ENCODE data around the gene CASP7.

- TF ChIP-seq YY1 (IDR thresholded peaks at IDR 0.05; ENCODE audit: low read depth, low read length) (no peak), POLR2A (IDR thresholded peaks at IDR 0.05; ENCODE audit: control extremely low read depth in 1 of 2, low read depth in 2 of 2, low read length in 2 of 2) (no peak), SUZ12 (IDR thresholded peaks at IDR 0.05; ENCODE audit: low read length) (no peak), TAF1 (IDR thresholded peaks at IDR 0.05; ENCODE audit: low read depth, low read length) (no peak), POLR2AphosphoS5 (IDR thresholded peaks at IDR 0.05; ENCODE audit: low read depth, low read length) (no peak), CBX8 (IDR thresholded peaks at IDR 0.05; ENCODE audit: borderline replicate concordance, low read depth, low read length) (no peak)
- TF ChIP-seq, protein P1, sequence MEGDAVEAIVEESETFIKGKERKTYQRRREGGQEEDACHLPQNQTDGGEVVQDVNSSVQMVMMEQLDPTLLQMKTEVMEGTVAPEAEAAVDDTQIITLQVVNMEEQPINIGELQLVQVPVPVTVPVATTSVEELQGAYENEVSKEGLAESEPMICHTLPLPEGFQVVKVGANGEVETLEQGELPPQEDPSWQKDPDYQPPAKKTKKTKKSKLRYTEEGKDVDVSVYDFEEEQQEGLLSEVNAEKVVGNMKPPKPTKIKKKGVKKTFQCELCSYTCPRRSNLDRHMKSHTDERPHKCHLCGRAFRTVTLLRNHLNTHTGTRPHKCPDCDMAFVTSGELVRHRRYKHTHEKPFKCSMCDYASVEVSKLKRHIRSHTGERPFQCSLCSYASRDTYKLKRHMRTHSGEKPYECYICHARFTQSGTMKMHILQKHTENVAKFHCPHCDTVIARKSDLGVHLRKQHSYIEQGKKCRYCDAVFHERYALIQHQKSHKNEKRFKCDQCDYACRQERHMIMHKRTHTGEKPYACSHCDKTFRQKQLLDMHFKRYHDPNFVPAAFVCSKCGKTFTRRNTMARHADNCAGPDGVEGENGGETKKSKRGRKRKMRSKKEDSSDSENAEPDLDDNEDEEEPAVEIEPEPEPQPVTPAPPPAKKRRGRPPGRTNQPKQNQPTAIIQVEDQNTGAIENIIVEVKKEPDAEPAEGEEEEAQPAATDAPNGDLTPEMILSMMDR (IDR thresholded peaks at IDR 0.05; ENCODE audit: control extremely low read depth in 1 of 3, insufficient read depth in 1 of 3, low read depth in 1 of 3, low read length in 3 of 3) = no peak
Observed at GRCh38 chr10:113657544-113657943, 22.2 kb upstream of the CASP7 start.
